Lower leg skin (tissue), 4 donors: ENCODE results near the gene DLGAP1. TPM values are rescaled to one million over a fixed set of nuclear protein-coding genes. Genes with fewer than 3 reads are reported as not detected.

Experiments used
- DNase-seq, 2 donors: peaks; one replicate each; pipeline ENCODE4 v3.0.0-alpha.2; 2019; ENCODE audit warnings: low spot score in 2 of 2
- H3K4me3 ChIP-seq: fragments of 200-600 bp; sonication (generic); 2 replicates; pipeline ENCODE4 v1.5.1; 2017; ENCODE audit warnings: mild to moderate bottlenecking, low read depth; ENCODE audit not compliant: poor library complexity, severe bottlenecking
- CTCF ChIP-seq, 3 donors: fragments of 450-650 bp; IDR thresholded peaks; one replicate each; pipeline ENCODE4 v1.5.1; 2016; ENCODE audit warnings: antibody characterized with exemption in 3 of 3, mild to moderate bottlenecking in 3 of 3, moderate library complexity in 2 of 3
- POLR2A ChIP-seq, 2 donors: fragments of 450-650 bp; IDR thresholded peaks; one replicate each; pipeline ENCODE4 v1.6.1; 2016 to 2017; ENCODE audit warnings: antibody characterized with exemption in 2 of 2, mild to moderate bottlenecking in 1 of 2, moderate library complexity in 1 of 2
- WGBS, 2 donors: methylation state at CpG; one replicate each; pipeline ENCODE4 v1.1.5; 2018; 5-methylcytosine and 5-hydroxymethylcytosine counted together
- intact Hi-C: fragments of 100-400 bp; cut with DNase I; formaldehyde crosslinking; loops from one replicate; pipeline ENCODE4 v1.15.0; 2023; ENCODE audit warnings: low total_unique reads
- total RNA-seq, 4 donors: library from RNA; depleted of rRNA; stranded (reverse); fragments of >200 nt; gene quantifications; one replicate each; pipeline ENCODE4 v1.1.0, GENCODE V29; 2016

Gene DLGAP1
- total RNA-seq, 4 donors from 2014 or later, result 0.34 to 1.3 (median 0.82) TPM

GRCh38 chr18:3647636-3648035 lies 807.5 kb downstream of the DLGAP1 start:
- intact Hi-C loops, result no loop called here
- DNase-seq, result no peak
- WGBS, 2 donors, result 94 to 96% methylated on average over 4 of the region's 4 CpGs
- TF ChIP-seq CTCF (IDR thresholded peaks at IDR 0.05) (no peak), POLR2A (IDR thresholded peaks at IDR 0.05) (no peak)
- no peak overlapping the region for H3K4me3 ChIP-seq

- intact Hi-C loops, result no loop called here
- H3K4me3 ChIP-seq, result no peak overlapping the region
- no peak for TF ChIP-seq CTCF (IDR thresholded peaks at IDR 0.05)
- TF ChIP-seq POLR2A (IDR thresholded peaks at IDR 0.05), result no peak
- DNase-seq, result no peak
- WGBS, 2 donors, result 85 to 90% methylated on average over 5 of the region's 5 CpGs
Observed at GRCh38 chr18:3645384-3646156, 809.5 kb downstream of the DLGAP1 start.

GRCh38 chr18:3634250-3634939 lies 820.7 kb downstream of the DLGAP1 start:
- TF ChIP-seq CTCF (IDR thresholded peaks at IDR 0.05), result no peak
- TF ChIP-seq POLR2A (IDR thresholded peaks at IDR 0.05), result no peak
- 60 to 67% methylated on average over 3 of the region's 3 CpGs for WGBS, 2 donors
- H3K4me3 ChIP-seq, result no peak overlapping the region
- no peak for DNase-seq
- intact Hi-C loops, result no loop called here

- WGBS, 2 donors, result 94 to 95% methylated on average over 5 of the region's 5 CpGs
- H3K4me3 ChIP-seq, result no peak overlapping the region
- TF ChIP-seq POLR2A (IDR thresholded peaks at IDR 0.05) (no peak), CTCF (IDR thresholded peaks at IDR 0.05) (no peak)
- intact Hi-C loops, result no loop called here
- DNase-seq, result peak in 1 of 2 donors; percentile 40
Observed at GRCh38 chr18:3631887-3632286, 823.2 kb downstream of the DLGAP1 start.

GRCh38 chr18:3626929-3627458 lies 828.1 kb downstream of the DLGAP1 start:
- intact Hi-C loops, result no loop called here
- no peak for TF ChIP-seq POLR2A (IDR thresholded peaks at IDR 0.05)
- TF ChIP-seq CTCF (IDR thresholded peaks at IDR 0.05), result no peak
- H3K4me3 ChIP-seq, result no peak overlapping the region
- peak in 1 of 2 donors; percentile 10 for DNase-seq
- 75 to 78% methylated on average over 5 of the region's 5 CpGs for WGBS, 2 donors
